A549 treated with AZD2906 at 1 μM for 4 hours (cell line): ENCODE results near the gene PLA2G15. TPM values are rescaled to one million over a fixed set of nuclear protein-coding genes. Genes with fewer than 3 reads are reported as not detected.

Experiments
- total RNA-seq: library from RNA; stranded (reverse); fragments of 200-300 nt; extraction: Qiagen RNA extraction; gene quantifications from 5 replicates; pipeline ENCODE4 v1.2.3, GENCODE V29; 2022

The PLA2G15 gene, protein sequence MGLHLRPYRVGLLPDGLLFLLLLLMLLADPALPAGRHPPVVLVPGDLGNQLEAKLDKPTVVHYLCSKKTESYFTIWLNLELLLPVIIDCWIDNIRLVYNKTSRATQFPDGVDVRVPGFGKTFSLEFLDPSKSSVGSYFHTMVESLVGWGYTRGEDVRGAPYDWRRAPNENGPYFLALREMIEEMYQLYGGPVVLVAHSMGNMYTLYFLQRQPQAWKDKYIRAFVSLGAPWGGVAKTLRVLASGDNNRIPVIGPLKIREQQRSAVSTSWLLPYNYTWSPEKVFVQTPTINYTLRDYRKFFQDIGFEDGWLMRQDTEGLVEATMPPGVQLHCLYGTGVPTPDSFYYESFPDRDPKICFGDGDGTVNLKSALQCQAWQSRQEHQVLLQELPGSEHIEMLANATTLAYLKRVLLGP
- total RNA-seq, result 15.0 to 16.6 TPM (median 15.1 TPM) in 5 replicates

DNA sequence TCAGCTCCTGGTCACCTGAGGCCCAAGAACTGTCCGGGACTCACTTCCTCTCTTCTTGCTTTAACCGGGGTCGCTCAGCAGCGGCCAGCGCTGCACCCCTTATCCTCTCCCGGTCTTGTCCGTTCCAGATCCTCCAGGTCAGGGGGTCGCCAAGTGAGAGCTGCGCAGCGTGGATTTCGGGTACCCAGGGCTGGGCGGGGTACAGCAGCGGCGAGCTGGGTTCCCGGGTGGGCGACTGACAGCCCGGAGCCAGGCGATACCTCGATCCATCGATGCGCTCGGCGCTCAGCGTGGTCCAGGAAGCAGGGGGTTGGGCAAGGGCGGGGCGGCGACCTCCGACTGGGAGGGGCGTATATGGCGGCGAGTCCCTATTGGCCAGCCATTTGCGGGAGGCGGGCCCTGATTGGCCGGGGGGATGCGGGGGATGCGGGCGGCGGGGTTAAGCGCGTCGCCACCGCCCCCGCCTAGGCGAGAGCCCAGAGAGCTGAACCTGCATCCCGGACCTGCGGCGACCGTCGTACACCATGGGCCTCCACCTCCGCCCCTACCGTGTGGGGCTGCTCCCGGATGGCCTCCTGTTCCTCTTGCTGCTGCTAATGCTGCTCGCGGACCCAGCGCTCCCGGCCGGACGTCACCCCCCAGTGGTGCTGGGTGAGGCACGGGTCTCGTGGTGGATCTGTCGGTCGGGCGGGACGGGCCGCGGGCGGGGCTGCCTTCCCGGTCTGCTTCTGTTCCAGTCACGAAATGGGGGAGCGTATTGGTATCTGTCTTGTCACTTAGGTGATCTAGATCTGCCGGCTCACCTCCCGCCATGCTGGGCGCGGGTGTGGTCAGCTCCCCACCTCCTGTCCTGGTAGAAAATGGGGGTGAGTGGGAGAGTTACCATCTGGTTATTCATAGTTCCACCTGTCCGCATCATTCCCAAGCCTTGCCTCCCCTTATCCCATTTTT lies at the start of gene PLA2G15:
TSS of gene PLA2G15 (plus strand) at position 471 of the 951 bp plus-strand sequence. CDS start at position 525, 54 bp downstream.

DNA sequence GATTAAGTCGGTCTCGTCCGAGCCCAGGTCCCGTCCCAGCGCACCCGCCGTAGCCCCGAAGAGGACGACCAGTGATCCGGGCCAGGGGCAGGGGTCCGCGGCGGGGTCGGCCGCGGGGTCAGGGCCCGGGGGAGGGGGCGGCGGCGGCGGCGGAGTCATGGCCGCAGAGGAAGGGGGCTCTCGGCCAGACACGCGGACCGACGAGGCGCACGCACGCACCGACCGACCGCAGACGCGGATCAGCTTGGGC lies 9.4 kb upstream of the PLA2G15 start, which contains the start of gene ESRP2:
TSS of gene ESRP2 (minus strand) at position 241 of the 250 bp plus-strand sequence. CDS start at position 159, 82 bp downstream.

DNA sequence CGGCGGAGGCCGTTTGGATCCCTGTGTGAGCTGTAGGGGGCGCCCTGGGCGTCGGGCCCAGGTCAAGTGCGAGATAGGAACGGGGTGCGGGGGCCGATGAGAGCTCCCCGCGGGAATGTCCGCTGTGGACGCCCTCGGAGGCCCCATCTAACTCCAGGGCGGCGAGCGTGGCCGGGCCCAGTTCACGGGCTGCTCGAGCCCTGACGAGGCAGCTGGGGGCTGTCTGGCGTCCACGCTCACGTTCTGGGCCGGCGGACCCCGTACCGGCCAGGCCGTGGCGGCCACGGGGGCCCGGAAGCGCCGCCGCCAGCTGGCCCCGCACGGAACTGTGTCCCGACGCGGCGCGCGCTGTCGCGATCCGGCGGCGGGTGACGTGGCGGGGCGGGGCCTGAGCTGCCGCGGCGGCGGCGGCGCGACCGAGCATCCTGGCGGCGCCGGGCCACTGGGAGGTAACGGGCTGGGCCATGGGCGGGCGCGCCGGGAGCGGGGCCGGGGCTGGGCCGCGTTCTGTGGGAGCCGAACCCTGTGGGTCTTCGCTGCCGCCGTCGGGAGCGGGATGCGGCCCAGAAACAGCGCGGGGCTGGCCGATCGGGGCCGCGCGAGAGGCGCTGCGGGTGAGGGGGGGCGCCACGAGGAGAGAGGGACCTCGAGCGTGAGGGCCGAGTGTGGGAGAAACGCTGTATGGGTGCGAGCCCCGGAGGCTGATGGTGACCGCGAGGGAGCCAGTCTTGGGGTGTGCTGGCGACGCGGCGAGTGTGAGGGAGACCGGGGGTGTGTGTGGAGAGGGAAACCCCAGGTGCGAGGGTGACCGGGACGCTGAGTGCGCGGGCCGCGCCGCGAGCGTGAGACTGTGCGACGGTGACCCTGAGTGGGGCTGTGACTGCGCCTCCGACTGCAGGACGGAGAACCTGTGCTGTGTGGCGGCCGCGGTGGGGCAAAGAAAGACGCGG lies 19.2 kb downstream of the PLA2G15 start, which contains the start of gene SLC7A6:
TSS of gene SLC7A6 (plus strand) at position 399 of the 950 bp plus-strand sequence. CDS start 10,201 bp downstream, outside the sequence.

Other genes with a start within 250 kb of the PLA2G15 start
- gene DPEP2, start 245.9 kb upstream of the PLA2G15 start, total RNA-seq, result 0.05 TPM in 1 of 5 replicates, not detected in the others
- not detected in 5 replicates for gene DPEP2NB, start 229.5 kb upstream of the PLA2G15 start, total RNA-seq
- 17.2 to 21.0 TPM (median 19.3 TPM) in 5 replicates for gene DDX28, start 222.1 kb upstream of the PLA2G15 start, total RNA-seq
- 16.4 to 17.6 TPM (median 16.9 TPM) in 5 replicates for gene DUS2, start 222.1 kb upstream of the PLA2G15 start, total RNA-seq
- 12.2 to 15.0 TPM (median 14.4 TPM) in 5 replicates for gene NFATC3, start 160.0 kb upstream of the PLA2G15 start, total RNA-seq
- 0.05 to 0.18 TPM (median 0.10 TPM) in 5 replicates for gene ESRP2, start 9.2 kb upstream of the PLA2G15 start, total RNA-seq
- 29.4 to 34.5 TPM (median 31.3 TPM) in 5 replicates for gene SLC7A6, start 19.2 kb downstream of the PLA2G15 start, total RNA-seq
- 9.4 to 12.4 TPM (median 11.7 TPM) in 5 replicates for gene SLC7A6OS, start 65.6 kb downstream of the PLA2G15 start, total RNA-seq
- gene PRMT7, start 65.6 kb downstream of the PLA2G15 start, total RNA-seq, result 26.1 to 32.0 TPM (median 30.2 TPM) in 5 replicates
- 0.08 to 0.20 TPM (median 0.13 TPM) in 5 replicates for gene SMPD3, start 203.1 kb downstream of the PLA2G15 start, total RNA-seq